HG02798 (cell line): ENCODE data around the gene ABCG8.
"Not testable (repeated sequence)": the region's sequence is repeated elsewhere in the genome, so short reads cannot be mapped to it uniquely, and the experiment has no call there.

Experiments used
- ATAC-seq: cut with Tn5 transposase; IDR thresholded peaks from one replicate; pipeline ENCODE4 v1.9.1; 2021; ENCODE audit warnings: mild to moderate bottlenecking; ENCODE audit not compliant: unreplicated experiment, poor library complexity

Gene ABCG8

DNA sequence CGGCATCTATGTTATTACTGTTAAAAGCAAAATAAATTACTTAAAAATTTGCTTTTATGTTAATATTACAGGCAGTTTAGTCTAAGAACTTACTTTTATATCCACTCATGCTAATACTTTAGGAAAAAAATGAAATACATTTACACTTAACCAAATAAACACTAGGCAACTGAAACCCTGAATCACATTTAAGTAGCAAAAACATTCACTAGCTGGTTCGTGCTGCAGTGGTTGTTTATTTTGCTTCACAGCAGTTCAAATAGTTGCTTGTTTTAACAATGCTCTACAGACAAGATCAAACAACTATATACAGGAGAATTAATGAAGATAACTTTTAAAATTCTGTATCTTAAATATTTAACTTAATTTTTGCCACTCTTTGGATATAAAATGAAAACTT is 60.8 kb downstream of the ABCG8 start:
- ATAC-seq, result no peak

DNA sequence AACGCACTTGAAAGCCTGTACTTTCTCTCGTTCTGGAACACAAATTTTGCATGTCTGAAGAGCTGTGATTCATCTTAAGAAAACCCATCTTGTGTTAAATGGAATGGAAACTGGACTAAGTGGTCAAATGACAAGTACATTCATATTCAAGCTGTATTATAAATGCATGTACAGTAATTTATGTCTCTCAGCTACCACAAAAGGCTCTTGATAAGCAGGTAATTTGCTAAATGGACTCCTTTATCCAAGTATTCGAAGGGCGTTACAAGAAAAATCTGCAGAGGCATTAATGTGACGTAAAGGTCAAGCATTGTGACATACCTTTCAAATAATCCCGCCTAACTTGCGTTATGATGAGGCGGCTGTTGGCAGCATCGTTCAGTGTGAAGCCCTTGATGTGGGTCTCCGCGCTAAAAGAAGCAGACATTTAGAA is 66.6 kb downstream of the ABCG8 start:
- no peak for ATAC-seq

DNA sequence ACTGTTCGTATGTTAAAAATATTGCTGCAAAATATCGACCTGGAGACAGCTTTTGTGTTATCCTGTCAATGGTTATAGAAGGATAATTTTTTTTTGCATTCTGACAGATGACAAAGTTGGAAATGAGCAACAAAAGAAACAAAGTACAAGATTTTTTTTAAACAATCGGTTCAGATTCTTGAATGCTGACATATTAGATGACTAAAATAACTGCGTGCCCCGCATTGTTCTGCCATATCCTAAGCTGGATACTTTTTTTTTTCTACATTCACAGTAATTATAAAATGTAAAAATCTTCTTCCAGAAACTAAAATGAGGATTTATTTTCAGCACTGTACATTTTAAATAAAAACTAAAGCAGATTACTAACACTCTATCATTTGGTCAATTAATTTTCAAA is 67.1 kb downstream of the ABCG8 start:
- ATAC-seq, result no peak

DNA sequence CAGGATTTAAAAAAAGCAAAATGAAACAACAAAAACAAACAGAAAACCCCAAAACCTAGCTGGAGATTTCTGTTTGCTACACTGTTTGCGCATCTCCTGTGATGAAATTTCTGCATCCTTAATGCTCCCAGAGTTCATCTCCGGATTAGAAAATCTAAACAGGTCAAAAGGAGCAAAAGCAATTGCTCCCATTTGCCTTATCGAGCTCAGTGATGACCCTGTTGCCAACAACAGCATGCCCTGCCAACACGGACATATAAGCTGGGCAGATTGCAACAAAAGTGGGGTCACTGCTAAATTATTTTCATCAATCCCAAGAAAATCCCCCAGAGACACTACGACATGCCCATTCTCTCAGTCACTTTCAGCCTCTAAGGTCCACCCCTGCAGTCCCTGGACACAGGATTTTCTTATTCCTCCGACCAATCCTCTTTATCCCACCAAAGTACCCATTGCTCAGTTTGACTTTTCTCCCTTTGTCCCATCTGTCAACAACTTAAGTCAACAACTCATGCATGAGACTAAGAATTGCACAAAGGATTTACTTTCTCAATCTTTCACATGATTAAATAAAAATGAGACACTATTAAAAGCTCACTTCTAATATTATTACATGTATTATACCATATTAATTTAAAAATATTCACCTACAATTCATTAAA is 67.8 kb downstream of the ABCG8 start:
- ATAC-seq, result no peak

DNA sequence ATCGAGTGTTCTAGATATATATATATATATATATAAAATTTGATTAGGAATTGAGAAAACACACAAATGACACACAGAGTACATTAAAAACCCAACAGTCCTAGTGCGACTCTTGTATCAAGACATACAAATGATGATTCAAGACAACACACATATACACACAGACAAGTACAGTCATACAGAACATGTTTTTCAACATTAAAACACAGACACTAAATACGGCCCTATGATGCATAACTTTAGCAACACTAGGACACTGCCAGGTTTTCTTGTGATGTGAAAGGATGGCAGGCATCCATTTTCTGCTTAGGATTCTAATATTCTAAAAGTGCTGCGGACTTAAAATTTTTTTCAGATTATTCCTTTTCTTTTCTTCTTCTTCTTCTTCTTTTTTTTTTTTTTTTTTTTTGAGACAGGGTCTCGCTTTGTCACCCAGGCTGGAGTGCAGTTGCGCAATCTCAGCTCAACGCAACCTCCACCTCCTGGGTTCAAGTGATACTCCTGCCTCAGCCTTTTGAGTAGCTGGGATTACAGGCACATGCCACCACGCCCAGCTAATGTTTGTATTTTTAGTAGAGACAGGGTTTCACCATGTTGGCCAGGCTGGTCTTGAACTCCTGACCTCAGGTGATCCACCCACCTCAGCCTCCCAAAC is 72.5 kb downstream of the ABCG8 start:
- ATAC-seq, result not testable (repeated sequence)

DNA sequence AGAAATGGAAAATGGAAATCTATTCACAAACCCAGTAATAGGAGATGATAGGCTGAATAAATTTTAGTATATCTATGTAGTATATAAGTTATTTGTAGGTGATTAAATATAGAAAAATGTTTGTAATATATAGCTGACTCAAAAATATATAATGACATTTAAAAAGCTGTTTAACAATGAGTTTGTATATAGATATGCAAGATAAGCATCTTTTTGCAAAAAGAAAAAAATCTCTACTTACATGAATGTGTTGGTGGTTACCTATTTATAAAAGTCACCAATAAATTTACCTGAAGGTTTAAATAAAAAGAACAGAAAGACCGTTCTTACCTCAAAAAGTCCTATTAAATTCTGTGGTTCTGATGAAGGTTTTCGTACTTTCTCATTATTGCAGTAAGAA is 85.7 kb downstream of the ABCG8 start:
- no peak for ATAC-seq

DNA sequence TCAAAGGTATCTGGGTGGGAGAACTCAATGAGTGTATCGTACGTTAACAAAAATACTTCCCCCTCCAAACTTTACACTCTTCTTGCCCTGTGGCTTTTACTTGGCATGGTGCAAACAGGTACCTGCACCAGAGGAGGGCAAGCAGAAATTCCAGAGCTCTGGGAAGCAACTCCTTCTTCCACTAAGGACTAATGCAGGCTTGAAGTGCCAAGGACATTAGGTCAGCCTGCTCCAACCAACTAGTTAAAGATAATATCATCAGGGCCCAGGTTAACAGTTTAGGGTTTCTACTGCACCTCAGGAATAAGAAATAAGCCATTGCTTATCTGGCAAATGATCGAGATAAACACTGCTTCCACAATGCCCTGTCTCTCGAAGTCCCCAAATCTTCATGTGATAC is 86.7 kb downstream of the ABCG8 start:
- no peak for ATAC-seq

DNA sequence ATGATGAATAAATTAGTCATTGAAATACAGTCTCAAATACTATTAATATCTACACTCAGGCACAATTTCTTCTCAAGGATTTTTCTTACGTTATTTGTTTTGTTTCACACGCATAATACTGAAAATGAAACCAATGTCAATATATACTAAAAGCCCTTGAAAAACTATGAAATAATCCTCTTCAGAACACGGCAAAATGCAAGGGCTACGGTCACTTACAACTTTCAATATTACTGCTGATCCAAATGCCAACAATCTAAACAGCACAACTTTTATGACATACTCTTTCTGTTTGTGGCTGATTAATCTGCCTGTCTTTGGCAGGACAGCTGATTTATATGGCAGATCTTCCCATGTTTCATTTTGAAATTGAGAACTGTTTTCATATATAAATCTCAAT is 88.7 kb downstream of the ABCG8 start:
- no peak for ATAC-seq

DNA sequence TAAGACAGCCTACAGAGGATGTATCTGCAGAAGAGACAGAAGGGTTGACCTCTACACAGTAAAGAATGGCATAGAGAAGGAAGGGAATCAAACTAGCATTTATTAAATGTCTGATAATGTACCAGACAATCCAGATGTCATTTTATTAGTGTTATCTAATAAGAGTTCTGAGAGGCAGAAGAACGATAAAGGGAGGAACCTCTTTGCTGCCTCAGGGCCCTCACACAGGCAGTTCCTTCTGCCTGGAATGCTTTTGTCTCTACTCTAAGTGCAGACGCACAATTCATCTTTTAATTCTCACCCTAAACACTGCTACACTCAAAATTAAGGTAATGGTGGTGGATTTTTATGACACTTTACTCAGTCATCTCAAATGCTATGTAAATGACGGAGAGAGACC is 92.5 kb downstream of the ABCG8 start:
- no peak for ATAC-seq
